ENCODE measurements around the gene PRKACG.
"Not testable (repeated sequence)": the region's sequence is repeated elsewhere in the genome, so short reads cannot be mapped to it uniquely, and the experiment has no call there.

Gene PRKACG

GRCh38 chr9:69014013-69014412 lies at the start of gene PRKACG:
PRKACG (minus strand) TSS chr9:69014113; CDS start chr9:69014092, 21 bp downstream.
- DNase-seq, result no peak

DNA sequence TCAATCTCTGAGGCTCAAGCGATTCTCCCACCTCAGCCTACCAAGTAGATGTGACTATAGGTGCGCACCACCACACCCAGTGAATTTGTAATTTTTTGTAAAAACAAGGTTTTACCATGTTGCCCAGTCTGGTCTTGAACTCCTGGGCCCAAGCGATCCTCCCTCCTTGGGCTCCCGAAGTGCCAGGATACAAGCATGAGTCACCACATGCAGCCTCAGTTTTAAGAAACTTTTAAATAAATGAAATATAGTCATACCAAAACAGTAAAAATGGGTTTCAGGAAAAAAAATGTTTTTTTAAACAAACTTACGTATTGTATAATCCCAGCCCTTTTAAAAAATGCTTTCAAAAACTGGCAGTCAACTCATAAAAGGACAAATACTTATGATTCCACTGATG lies 48.3 kb upstream of the PRKACG start:
- DNase-seq, result no peak

DNA sequence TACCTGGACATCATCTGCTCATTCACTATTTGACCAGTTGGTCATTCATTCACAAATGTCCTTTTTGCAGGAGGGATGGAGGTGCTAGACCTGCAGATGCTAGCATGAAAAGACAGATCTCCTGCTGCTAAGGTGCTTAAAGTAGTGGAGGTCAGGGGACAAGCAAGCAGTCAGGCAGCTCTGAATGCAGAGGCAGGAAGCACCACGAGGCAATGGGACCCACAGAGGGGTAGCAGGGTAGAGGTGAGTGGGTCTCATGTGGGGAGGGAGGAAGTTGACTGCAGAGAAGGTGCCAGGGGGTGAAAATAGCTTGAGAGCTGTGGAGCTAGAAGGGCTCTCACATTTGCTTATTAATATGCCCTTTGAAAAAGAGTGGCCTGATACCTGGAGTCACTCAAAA lies 46.9 kb upstream of the PRKACG start:
- no peak for DNase-seq

DNA sequence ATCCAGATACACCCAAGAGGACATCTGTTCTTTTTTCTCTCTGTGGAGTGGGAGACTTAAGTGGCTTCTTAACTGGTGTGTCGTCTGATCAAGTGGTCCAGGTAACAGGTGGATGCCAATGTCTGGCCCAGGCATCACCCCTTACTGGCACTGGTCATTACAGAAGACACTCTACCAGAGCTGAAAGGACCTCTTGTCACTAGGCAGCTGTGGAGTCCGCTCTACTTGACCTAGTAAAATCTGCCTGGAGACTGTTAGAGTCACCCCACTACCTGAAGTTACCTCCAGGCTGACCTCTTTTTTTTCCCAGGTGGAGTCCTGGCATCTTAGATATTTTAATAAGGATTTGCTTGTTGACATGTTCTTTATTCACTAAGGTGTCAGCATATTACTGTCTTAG lies 44.2 kb upstream of the PRKACG start:
- DNase-seq, result no peak

DNA sequence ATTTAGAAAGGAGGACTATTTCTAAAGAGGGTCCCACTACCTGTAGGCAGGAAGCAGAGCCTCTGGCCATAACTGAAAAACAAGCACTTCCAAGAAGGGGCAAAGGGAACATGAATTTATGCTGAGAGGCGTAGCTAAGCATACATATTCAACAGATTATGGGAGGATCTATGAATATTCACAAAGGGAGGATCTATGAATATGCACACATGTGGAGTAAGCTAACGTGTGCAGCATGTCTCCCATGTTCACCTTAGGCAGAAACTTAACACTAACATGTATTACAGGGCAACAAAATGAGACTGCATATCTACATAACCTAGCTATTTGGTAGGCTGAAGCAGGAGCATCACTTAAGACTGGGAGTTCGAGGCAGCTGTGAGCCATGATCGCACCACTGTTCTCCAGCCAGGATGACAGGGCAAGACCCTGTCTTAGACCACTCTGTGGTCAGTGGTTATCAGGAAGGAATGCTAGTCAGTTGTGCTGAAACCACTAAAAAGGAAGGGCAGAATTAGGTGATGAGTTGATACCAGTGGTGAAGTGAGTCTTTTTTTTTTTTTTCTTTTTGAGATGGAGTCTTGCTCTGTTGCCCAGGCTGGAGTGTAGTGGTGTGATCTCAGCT lies 42.4 kb upstream of the PRKACG start:
- DNase-seq, result no peak

GRCh38 chr9:69054989-69055388 lies 41.1 kb upstream of the PRKACG start:
- no peak for DNase-seq

DNA sequence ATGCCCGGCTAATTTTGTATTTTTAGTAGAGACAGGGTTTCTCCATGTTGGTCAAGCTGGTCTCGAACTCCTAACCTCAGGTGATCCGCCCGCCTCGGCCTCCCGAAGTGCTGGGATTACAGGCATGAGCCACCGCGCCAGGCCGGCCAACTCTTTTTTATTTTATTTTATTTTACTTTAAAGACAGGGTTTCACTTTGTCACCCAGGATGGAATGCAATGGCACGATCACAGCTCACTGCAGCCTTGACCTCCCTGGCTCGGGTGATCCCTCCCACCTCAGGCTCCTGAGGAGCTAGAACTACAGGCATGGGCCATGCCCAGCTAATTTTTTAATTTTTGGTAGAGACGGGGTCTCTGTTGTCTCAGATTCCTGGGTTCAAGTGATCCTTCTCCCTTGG lies 37.0 kb upstream of the PRKACG start:
- not testable (repeated sequence) for DNase-seq

- DNase-seq, result no peak
These were observed 35.2 kb upstream of the PRKACG start for GRCh38 chr9:69049094-69049493.

DNA sequence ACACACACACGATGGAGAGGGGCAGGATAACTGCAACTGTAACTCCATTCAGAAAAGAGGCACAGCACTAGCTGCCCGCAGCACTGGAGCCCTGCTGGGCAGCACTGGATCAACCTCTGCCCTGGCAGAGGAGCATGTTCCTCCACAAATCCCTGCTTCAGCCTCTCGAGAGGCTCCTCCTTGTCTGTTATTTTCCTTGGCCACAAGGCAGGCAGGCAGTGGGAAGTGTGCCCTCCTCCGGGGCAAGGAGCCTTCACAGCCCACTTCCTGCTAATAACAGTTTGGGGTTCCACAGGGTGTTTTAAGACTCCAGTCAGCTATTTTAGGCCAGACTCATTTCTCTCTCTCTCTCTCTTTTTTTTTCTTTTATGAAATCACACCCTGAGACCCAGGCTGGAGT lies 33.5 kb upstream of the PRKACG start:
- DNase-seq, result peak in 2 of 3 donors; percentile 17 to 29

DNA sequence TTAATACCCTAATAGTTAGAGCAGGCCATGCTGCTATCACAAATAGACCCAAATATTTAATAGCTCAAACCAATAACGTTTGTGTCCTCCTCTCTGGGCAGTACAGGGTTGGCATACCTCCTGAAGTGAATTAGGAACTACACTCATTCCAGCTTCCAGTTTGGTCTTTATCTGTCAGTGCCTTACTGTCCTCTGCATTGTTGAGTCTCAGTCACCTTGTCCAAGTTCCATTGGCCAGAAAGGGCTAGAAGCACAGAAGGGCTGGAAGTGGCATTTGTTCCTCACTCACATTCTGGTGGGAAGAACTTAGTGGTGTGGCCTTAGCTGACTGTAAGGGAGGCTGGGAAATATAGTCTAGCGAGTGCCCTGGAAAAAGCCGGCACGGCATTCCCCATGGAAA lies 32.8 kb upstream of the PRKACG start:
- no peak for DNase-seq

- DNase-seq, result no peak
These were observed 31.9 kb upstream of the PRKACG start for GRCh38 chr9:69045821-69046220.

DNA sequence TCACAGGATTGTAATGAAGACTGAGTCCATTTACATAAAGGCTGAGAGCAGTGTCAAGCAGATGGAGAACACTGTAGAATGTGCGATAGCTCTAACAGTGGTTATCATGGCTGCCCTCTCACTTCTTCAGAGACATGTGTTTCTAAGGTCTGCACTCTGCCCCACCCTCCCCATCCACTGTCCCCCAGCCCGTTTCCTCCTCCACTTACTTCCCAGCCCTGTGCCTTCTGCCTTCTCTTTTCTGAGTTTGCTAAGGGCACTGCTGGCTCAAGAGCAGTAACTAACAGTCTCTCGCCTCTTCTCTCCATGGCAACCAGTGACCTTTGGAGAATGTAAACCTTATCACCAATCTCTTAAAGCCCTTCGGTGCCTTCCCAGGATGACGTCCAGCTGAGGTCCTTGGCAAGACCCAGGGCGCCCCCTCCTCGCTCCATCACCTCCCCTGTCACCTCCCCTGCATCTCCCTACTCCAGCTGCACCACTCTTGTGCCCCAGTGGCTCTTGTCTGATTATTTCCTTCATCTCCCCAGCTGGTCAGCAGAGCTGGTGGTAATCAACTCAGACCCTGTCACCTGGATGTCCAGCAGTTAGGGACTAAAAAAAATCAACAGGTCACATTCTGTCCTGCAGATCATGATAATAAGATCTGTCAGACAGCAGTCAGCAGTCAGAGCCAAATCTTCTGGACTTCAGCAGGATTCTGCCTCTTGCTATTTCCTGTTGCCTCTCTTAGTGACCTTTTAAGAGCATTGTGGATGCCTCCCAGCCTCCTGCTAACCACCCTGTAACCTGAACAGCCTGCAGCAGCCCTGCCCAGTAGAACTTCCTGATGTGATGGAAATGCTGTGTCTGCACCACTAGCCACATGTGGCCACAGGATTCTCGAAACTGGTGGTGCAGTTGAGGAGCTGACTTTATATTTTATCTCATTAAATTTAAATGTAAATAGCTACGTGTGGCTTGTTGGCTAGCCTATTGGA lies 30.6 kb upstream of the PRKACG start:
- no peak for DNase-seq

DNA sequence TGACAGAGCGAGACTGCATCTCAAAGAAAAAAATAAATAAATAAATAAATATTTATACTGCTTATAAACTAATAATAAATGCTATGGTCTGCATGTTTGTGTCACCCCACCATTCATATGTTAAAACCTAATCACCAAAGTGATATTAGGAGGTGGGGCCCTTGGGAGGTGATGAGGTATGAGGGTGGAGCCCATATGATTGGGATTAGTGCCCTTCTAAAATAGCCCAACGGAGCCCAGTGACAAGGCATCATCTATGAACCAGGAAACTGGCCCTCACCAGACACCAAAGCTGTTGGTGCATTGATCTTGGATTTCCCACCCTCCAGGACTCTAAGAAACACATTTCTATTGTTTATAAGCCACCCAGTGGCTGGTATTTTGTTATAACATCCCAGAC lies 26.7 kb upstream of the PRKACG start:
- DNase-seq, result no peak

- DNase-seq, result no peak
These were observed 22.9 kb upstream of the PRKACG start for GRCh38 chr9:69036799-69037198.

GRCh38 chr9:69036309-69036708 lies 22.4 kb upstream of the PRKACG start:
- peak; percentile 29 to 40 (median 34) for DNase-seq

DNA sequence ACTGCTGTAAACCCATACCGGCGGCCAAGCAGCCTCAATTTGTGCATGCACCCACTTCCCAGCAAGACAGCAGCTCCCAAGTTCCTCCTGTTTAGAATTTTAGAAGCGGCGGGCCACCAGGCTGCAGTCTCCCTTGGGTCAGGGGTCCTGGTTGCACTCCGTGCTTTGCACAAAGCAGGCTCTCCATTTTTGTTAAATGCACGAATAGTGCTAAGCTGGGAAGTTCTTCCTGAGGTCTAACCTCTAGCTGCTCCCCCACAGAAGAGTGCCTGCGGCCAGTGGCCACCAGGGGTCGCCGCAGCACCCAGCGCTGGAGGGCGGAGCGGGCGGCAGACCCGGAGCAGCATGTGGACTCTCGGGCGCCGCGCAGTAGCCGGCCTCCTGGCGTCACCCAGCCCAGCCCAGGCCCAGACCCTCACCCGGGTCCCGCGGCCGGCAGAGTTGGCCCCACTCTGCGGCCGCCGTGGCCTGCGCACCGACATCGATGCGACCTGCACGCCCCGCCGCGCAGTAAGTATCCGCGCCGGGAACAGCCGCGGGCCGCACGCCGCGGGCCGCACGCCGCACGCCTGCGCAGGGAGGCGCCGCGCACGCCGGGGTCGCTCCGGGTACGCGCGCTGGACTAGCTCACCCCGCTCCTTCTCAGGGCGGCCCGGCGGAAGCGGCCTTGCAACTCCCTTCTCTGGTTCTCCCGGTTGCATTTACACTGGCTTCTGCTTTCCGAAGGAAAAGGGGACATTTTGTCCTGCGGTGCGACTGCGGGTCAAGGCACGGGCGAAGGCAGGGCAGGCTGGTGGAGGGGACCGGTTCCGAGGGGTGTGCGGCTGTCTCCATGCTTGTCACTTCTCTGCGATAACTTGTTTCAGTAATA lies 21.8 kb upstream of the PRKACG start, which contains the start of gene FXN:
TSS of gene FXN (plus strand) at position 315 of the 871 bp plus-strand sequence. CDS start at position 346, 31 bp downstream.
- peak; percentile 82 to 92 (median 86) for DNase-seq

DNA sequence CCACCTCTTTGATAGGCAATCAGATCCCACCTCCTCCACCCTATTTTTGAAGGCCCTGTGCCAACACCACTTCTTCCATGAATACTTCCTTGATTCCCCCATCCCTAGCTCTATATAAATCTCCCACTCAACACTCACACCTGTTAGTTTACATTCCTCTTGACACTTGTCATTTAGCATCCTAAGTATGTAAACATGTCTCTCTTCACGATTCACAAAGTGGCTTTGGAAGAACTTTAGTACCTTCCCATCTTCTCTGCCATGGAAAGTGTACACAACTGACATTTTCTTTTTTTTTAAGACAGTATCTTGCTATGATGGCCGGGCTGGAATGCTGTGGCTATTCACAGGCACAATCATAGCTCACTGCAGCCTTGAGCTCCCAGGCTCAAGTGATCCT lies 20.2 kb upstream of the PRKACG start:
- no peak for DNase-seq

- peak; percentile 27 to 47 (median 44) for DNase-seq
These were observed 17.1 kb upstream of the PRKACG start for GRCh38 chr9:69030851-69031645.

GRCh38 chr9:69029535-69029934 lies 15.6 kb upstream of the PRKACG start:
- no peak for DNase-seq

DNA sequence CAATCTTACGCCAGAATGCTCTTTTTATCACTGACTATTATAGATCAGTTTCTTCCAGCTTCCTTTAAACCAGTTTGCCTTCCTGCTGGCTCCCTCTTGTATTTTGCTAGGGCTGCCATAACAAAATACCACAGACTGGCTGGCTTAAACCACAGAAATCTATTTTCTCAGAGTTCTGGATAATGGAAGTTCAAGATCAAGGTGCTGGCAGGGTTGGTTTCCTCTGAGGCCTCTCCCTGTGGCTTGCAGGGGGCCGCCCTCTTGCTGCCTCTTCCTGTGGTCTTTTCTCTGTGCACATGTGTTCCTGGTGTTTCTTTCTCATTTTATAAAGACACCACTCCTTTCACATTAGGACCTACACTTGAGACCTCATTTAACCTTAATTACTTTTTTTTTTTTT lies 14.8 kb upstream of the PRKACG start:
- no peak for DNase-seq

DNA sequence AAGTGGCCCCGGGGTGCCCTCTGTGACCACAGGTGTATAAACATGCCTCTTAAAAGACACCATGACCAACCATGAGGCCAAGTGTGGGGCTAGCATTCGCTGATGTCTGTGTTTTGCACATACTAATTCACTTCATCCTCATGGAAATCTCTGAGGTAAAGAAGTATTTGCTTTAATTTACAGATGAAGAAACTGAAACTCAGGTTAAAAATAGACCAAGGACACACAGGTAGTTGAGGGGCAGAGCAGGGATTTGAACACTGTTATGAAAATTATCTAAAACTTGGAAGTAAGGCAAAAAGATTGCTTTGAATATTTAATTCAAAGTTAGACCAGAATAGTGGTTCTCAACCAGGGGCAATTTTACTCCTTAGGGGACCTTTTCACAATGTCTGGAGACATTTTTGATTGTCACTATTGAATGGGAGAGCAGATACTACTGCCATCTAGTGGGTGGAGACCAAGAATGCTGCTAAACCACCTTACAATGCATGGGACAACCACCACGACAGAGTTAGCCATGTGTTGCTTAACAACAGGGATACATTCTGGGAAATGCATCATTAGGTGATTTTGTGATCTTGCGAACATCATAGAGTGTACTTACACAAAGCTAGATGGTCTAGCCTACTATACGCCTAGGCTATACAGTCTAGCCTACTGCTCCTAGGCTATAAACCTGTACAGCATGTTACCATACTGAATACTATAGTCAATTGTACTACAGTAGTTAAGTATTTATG lies 13.6 kb upstream of the PRKACG start:
- peak; percentile 63 to 75 (median 65) for DNase-seq

Measured in suppressor macrophage treated with lipopolysaccharide for 1 hour (primary cell).